Sigmoid colon (tissue), 4 donors: ENCODE data around the gene GPR25.

ENCODE experiments used
- CTCF ChIP-seq, 4 experiments: fragments of 450-650 bp in 3 of 4; fragments of 200-600 bp in 1 of 4; IDR thresholded peaks; one replicate each; pipeline ENCODE4 v1.5.1; 2016 to 2019; ENCODE audit warnings: antibody characterized with exemption in 4 of 4, mild to moderate bottlenecking in 3 of 4, moderate library complexity in 2 of 4
- EP300 ChIP-seq, 4 donors: sonication (generic); formaldehyde crosslinking; IDR thresholded peaks; one replicate each; pipeline ENCODE4 v1.6.1; 2017; ENCODE audit warnings: antibody characterized with exemption in 4 of 4
- POLR2A ChIP-seq, 2 donors: fragments of 450-650 bp; IDR thresholded peaks; one replicate each; pipeline ENCODE4 v1.6.1; 2016; ENCODE audit warnings: antibody characterized with exemption in 2 of 2, mild to moderate bottlenecking in 2 of 2, moderate library complexity in 2 of 2
- POLR2AphosphoS5 ChIP-seq, 4 donors: sonication (generic); formaldehyde crosslinking; IDR thresholded peaks; one replicate each; pipeline ENCODE4 v1.6.1; 2017; ENCODE audit warnings: antibody characterized with exemption in 4 of 4

GRCh38 chr1:200849430-200849829 is 23.4 kb upstream of the GPR25 start:
- TF ChIP-seq CTCF (IDR thresholded peaks at IDR 0.05) (no peak), POLR2AphosphoS5 (IDR thresholded peaks at IDR 0.05) (no peak), POLR2A (IDR thresholded peaks at IDR 0.05) (no peak), EP300 (IDR thresholded peaks at IDR 0.05) (no peak)
